ENCODE data around the gene DDX51.

The DDX51 gene

GRCh38 chr12:132132609-132133430 lies 11.3 kb downstream of the DDX51 start:
- Histone ChIP-seq H3K27me3 (ENCODE audit: control insufficient read depth, insufficient read depth, low read length) (no peaks in the 10 kb centered on the region), H3K4me3 (ENCODE audit: low read depth, low read length) (no peak overlapping the region), H2AFZ (no peak overlapping the region), H3K9ac (no peak overlapping the region), H3K4me1 (no peaks in the 10 kb centered on the region), H3K36me3 (ENCODE audit: control insufficient read depth, insufficient read depth, low read length) (no peaks in the 10 kb centered on the region), H3K9me3 (ENCODE audit: control insufficient read depth, low read length) (no peaks in the 10 kb centered on the region), H3K27ac (no peak overlapping the region), H3K4me2 (ENCODE audit: low read length) (no peak overlapping the region), H3K79me2 (no peaks in the 10 kb centered on the region)
- no peak for TF ChIP-seq CTCF (IDR thresholded peaks at IDR 0.05)

- Histone ChIP-seq H3K4me1 (no peaks in the 10 kb centered on the region), H3K36me3 (ENCODE audit: control insufficient read depth, insufficient read depth, low read length) (no peaks in the 10 kb centered on the region), H3K9ac (no peak overlapping the region), H3K79me2 (no peaks in the 10 kb centered on the region), H3K9me3 (ENCODE audit: control insufficient read depth, low read length) (no peaks in the 10 kb centered on the region), H3K4me3 (ENCODE audit: low read depth, low read length) (no peak overlapping the region), H3K27me3 (ENCODE audit: control insufficient read depth, insufficient read depth, low read length) (no peaks in the 10 kb centered on the region), H2AFZ (no peak overlapping the region), H3K4me2 (ENCODE audit: low read length) (no peak overlapping the region), H3K27ac (no peak overlapping the region)
- TF ChIP-seq CTCF (IDR thresholded peaks at IDR 0.05), result no peak
Measured at GRCh38 chr12:132131952-132132351, 12.2 kb downstream of the DDX51 start.

- no peaks in the 10 kb centered on the region for H3K36me3 ChIP-seq (ENCODE audit: control insufficient read depth, insufficient read depth, low read length)
Measured at GRCh38 chr12:132131229-132131628, 12.9 kb downstream of the DDX51 start.

GRCh38 chr12:132130690-132131089 lies 13.4 kb downstream of the DDX51 start:
- H3K4me1 ChIP-seq, result no peaks in the 10 kb centered on the region
- H3K36me3 ChIP-seq (ENCODE audit: control insufficient read depth, insufficient read depth, low read length), result no peaks in the 10 kb centered on the region
- TF ChIP-seq CTCF (IDR thresholded peaks at IDR 0.05), result no peak
- no peak overlapping the region for H2AFZ ChIP-seq
- H3K9ac ChIP-seq, result no peak overlapping the region
- no peak overlapping the region for H3K4me2 ChIP-seq (ENCODE audit: low read length)
- H3K79me2 ChIP-seq, result no peaks in the 10 kb centered on the region
- no peaks in the 10 kb centered on the region for H3K27me3 ChIP-seq (ENCODE audit: control insufficient read depth, insufficient read depth, low read length)
- H3K27ac ChIP-seq, result no peak overlapping the region
- no peak overlapping the region for H3K4me3 ChIP-seq (ENCODE audit: low read depth, low read length)
- H3K9me3 ChIP-seq (ENCODE audit: control insufficient read depth, low read length), result no peaks in the 10 kb centered on the region

More at GRCh38 chr12:132131229-132131628, 12.9 kb downstream of the DDX51 start:
- no peaks in the 10 kb centered on the region for H3K79me2 ChIP-seq
- H3K9ac ChIP-seq, result no peak overlapping the region
- H3K4me1 ChIP-seq, result no peaks in the 10 kb centered on the region
- no peaks in the 10 kb centered on the region for H3K27me3 ChIP-seq (ENCODE audit: control insufficient read depth, insufficient read depth, low read length)
- TF ChIP-seq CTCF (IDR thresholded peaks at IDR 0.05), result no peak
- no peak overlapping the region for H2AFZ ChIP-seq
- no peak overlapping the region for H3K4me2 ChIP-seq (ENCODE audit: low read length)
- H3K27ac ChIP-seq, result no peak overlapping the region
- H3K9me3 ChIP-seq (ENCODE audit: control insufficient read depth, low read length), result no peaks in the 10 kb centered on the region
- H3K4me3 ChIP-seq (ENCODE audit: low read depth, low read length), result no peak overlapping the region

- Histone ChIP-seq H3K36me3 (ENCODE audit: control insufficient read depth, insufficient read depth, low read length) (no peaks in the 10 kb centered on the region), H3K27ac (no peak overlapping the region), H3K9me3 (ENCODE audit: control insufficient read depth, low read length) (no peaks in the 10 kb centered on the region), H3K27me3 (ENCODE audit: control insufficient read depth, insufficient read depth, low read length) (no peaks in the 10 kb centered on the region), H2AFZ (no peak overlapping the region), H3K4me2 (ENCODE audit: low read length) (no peak overlapping the region), H3K4me1 (no peaks in the 10 kb centered on the region), H3K4me3 (ENCODE audit: low read depth, low read length) (no peak overlapping the region), H3K79me2 (no peaks in the 10 kb centered on the region), H3K9ac (no peak overlapping the region)
- no peak for TF ChIP-seq CTCF (IDR thresholded peaks at IDR 0.05)
Measured at GRCh38 chr12:132129007-132129406, 15.1 kb downstream of the DDX51 start.

All from parathyroid adenoma (tissue), 2 donors.